Natural killer cell (primary cell): Measurements from ENCODE around the gene MTRR. TPM values are rescaled to one million over a fixed set of nuclear protein-coding genes. Genes with fewer than 3 reads are reported as not detected.

Source experiments
- ATAC-seq, 3 donors: fragments of 150-1000 bp in 2 of 3; fragments of 200-7000 bp in 1 of 3; cut with Tn5 transposase; 1 replicate in 1 of 3; 2 replicates in 2 of 3; pipeline ENCODE4 v1.10.0; 2021; ENCODE audit warnings: mild to moderate bottlenecking in 2 of 3, moderate library complexity in 2 of 3
- DNase-seq, 2 donors: peaks; one replicate each; pipeline versions ENCODE4 v3.0.0 to v3.0.0-alpha.2; 2013 to 2021; ENCODE audit warnings: mixed read lengths in 1 of 2
- H3K27ac ChIP-seq: one replicate; pipeline ENCODE4 v1.5.1; 2013; ENCODE audit warnings: mild to moderate bottlenecking, low read length
- H3K27me3 ChIP-seq: one replicate; pipeline ENCODE4 v1.6.1; 2013; ENCODE audit warnings: low read length; ENCODE audit not compliant: control insufficient read depth, insufficient read depth
- H3K36me3 ChIP-seq: one replicate; pipeline ENCODE4 v1.6.1; 2013; ENCODE audit warnings: low read length; ENCODE audit not compliant: control insufficient read depth, insufficient read depth
- H3K4me1 ChIP-seq: one replicate; pipeline ENCODE4 v1.6.1; 2013; ENCODE audit warnings: low read length; ENCODE audit not compliant: control insufficient read depth, insufficient read depth
- H3K4me3 ChIP-seq: one replicate; pipeline ENCODE4 v1.5.1; 2013; ENCODE audit warnings: low read length
- H3K9me3 ChIP-seq: one replicate; pipeline ENCODE4 v1.6.1; 2013; ENCODE audit warnings: low read length; ENCODE audit not compliant: control insufficient read depth, insufficient read depth
- H3K27ac Mint-ChIP-seq, 2 donors: one replicate each; pipeline ENCODE4 v1.8.0; 2022; ENCODE audit warnings: mild to moderate bottlenecking in 2 of 2, mixed read lengths in 2 of 2, moderate library complexity in 1 of 2
- H3K27me3 Mint-ChIP-seq, 2 donors: one replicate each; pipeline ENCODE4 v1.8.0; 2022; ENCODE audit warnings: low read depth in 2 of 2, mixed read lengths in 2 of 2
- H3K36me3 Mint-ChIP-seq: one replicate; pipeline ENCODE4 v1.8.0; 2022; ENCODE audit warnings: mixed read lengths
- H3K4me1 Mint-ChIP-seq, 2 donors: one replicate each; pipeline ENCODE4 v1.8.0; 2022; ENCODE audit warnings: mixed read lengths in 2 of 2
- H3K4me3 Mint-ChIP-seq: one replicate; pipeline ENCODE4 v1.8.0; 2022; ENCODE audit warnings: mild to moderate bottlenecking, moderate library complexity, mixed read lengths
- H3K9me3 Mint-ChIP-seq, 2 donors: one replicate each; pipeline ENCODE4 v1.8.0; 2022; ENCODE audit warnings: mixed read lengths in 2 of 2
- WGBS: methylation state at CpG from one replicate; pipeline ENCODE4 v1.1.7; 2013; ENCODE audit warnings: missing lambda C conversion rate; ENCODE audit not compliant: insufficient coverage; 5-methylcytosine and 5-hydroxymethylcytosine counted together
- intact Hi-C: fragments of 100-400 bp; cut with micrococcal nuclease; formaldehyde crosslinking; loops from one replicate; pipeline ENCODE4 v1.14.2; 2022
- total RNA-seq, 4 donors: library from RNA; stranded (reverse); fragments of 120-200 nt in 1 of 4; gene quantifications; one replicate each; pipeline versions ENCODE4 v1.2.3 to v1.2.4, GENCODE V29; 2013 to 2022
- TF ChIP-seq, protein P1 (sequence below): fragments of 200-600 bp; IDR thresholded peaks from one replicate; pipeline ENCODE4 v1.8.0; 2022; ENCODE audit warnings: antibody characterized with exemption

Gene MTRR
- total RNA-seq, 3 donors from 2014 or later (not counting 1 experiment from before 2014, with no cell fraction given) = 55.7 to 78.4 (median 69.9) TPM

DNA sequence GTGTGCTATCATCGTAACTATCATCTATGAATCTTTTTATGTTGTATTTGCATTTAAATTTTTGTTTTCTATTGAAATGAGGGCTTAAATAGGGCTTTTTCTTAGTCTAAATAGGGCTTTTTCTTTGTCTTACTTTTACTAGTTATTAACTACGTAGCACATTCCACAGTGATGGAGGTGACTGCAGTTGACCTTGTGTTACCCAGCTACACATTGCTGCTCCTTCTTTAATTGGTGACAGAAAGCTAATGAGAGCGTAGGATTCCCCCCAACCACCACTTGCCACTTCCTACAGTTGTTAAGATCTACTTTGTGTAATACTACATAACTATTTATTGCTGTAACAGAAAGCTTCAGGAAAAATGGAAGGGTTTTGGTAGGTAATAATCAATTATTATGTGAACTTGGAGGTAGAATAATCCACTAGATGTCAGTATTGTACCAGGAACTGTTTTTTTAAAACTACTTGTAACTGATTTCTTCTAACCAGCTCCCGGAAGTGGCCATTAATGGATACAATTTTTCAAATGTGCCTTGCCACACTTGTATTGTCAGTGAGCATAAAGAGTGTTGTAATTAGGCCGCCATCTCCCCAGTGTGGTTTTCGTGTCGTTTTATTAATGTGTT is 18.0 kb downstream of the MTRR start:
- TF ChIP-seq, protein P1, sequence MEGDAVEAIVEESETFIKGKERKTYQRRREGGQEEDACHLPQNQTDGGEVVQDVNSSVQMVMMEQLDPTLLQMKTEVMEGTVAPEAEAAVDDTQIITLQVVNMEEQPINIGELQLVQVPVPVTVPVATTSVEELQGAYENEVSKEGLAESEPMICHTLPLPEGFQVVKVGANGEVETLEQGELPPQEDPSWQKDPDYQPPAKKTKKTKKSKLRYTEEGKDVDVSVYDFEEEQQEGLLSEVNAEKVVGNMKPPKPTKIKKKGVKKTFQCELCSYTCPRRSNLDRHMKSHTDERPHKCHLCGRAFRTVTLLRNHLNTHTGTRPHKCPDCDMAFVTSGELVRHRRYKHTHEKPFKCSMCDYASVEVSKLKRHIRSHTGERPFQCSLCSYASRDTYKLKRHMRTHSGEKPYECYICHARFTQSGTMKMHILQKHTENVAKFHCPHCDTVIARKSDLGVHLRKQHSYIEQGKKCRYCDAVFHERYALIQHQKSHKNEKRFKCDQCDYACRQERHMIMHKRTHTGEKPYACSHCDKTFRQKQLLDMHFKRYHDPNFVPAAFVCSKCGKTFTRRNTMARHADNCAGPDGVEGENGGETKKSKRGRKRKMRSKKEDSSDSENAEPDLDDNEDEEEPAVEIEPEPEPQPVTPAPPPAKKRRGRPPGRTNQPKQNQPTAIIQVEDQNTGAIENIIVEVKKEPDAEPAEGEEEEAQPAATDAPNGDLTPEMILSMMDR = peak; percentile 50
- peak overlapping the region in 1 of 2 donors; percentile 73 for H3K27ac Mint-ChIP-seq
- WGBS = 70% methylated on average over 4 of the region's 7 CpGs
- H3K4me1 Mint-ChIP-seq = peaks cover 8 to 9% of the 10 kb centered on the region in 2 donors
- H3K36me3 Mint-ChIP-seq = peaks cover 17% of the 10 kb centered on the region
- intact Hi-C loops = no loop called here
- H3K4me3 Mint-ChIP-seq = no peak overlapping the region
- H3K4me3 ChIP-seq = no peak overlapping the region
- H3K27ac ChIP-seq = no peak overlapping the region
- no peaks in the 10 kb centered on the region for H3K27me3 Mint-ChIP-seq
- peak in 2 of 3 donors; percentile 36 to 57 for ATAC-seq
- H3K9me3 ChIP-seq = no peaks in the 10 kb centered on the region
- H3K27me3 ChIP-seq = no peaks in the 10 kb centered on the region
- no peaks in the 10 kb centered on the region for H3K9me3 Mint-ChIP-seq
- H3K4me1 ChIP-seq = no peaks in the 10 kb centered on the region
- DNase-seq = peak in 1 of 2 donors; percentile 61
- H3K36me3 ChIP-seq = peaks cover 69% of the 10 kb centered on the region

DNA sequence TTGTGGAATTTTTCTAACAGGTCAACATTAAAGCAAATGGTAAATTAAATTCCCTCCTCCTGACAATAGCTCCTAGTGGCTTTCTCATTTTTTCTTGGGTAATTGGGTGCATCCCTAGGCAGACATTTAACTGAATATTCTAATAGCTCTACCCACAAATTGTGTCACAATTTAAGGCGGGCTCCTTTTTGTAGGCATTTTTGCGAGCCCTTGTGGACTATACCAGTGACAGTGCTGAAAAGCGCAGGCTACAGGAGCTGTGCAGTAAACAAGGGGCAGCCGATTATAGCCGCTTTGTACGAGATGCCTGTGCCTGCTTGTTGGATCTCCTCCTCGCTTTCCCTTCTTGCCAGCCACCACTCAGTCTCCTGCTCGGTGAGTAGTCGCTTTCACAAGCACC is 20.0 kb downstream of the MTRR start:
- Mint-ChIP-seq H3K27ac (no peak overlapping the region), H3K4me1 (peaks cover 6 to 8% of the 10 kb centered on the region in 2 donors), H3K9me3 (no peaks in the 10 kb centered on the region), H3K27me3 (no peaks in the 10 kb centered on the region), H3K4me3 (no peak overlapping the region), H3K36me3 (peaks cover 36% of the 10 kb centered on the region)
- Histone ChIP-seq H3K27me3 (no peaks in the 10 kb centered on the region), H3K36me3 (peaks cover 71% of the 10 kb centered on the region), H3K4me1 (no peaks in the 10 kb centered on the region), H3K27ac (no peak overlapping the region), H3K9me3 (no peaks in the 10 kb centered on the region), H3K4me3 (no peak overlapping the region)
- WGBS = 94% methylated on average over 9 of the region's 9 CpGs
- TF ChIP-seq, protein P1 = no peak
- ATAC-seq = no peak
- intact Hi-C loops = no loop called here
- DNase-seq = no peak

DNA sequence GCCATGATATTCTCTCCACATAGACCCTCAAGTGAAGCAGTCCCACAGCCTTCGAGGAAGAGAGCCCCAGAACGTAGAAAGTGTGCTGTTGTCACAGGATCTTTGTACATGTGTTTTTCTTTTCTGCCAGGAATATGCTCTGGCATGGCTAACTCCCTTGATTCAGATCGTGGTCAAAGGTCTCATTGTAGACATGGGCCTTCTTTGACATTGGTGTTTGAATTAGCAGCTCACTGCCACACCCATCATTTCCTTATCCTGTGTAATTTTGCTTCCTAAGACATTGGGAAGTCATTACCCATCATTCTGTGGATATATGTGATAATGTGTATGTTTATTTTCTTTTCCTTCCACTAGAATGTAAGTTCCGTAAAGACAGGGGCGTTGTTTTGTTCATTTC is 25.5 kb downstream of the MTRR start:
- TF ChIP-seq, protein P1 = no peak
- Mint-ChIP-seq H3K27me3 (no peaks in the 10 kb centered on the region), H3K27ac (no peak overlapping the region), H3K9me3 (no peaks in the 10 kb centered on the region), H3K4me1 (no peaks in the 10 kb centered on the region), H3K36me3 (peaks cover 51% of the 10 kb centered on the region), H3K4me3 (no peak overlapping the region)
- DNase-seq (no peak), ATAC-seq (no peak)
- intact Hi-C loops = no loop called here
- H3K36me3 ChIP-seq = peaks cover 89% of the 10 kb centered on the region
- H3K27ac ChIP-seq = no peak overlapping the region
- no peaks in the 10 kb centered on the region for H3K9me3 ChIP-seq
- no peaks in the 10 kb centered on the region for H3K27me3 ChIP-seq
- no peak overlapping the region for H3K4me3 ChIP-seq
- H3K4me1 ChIP-seq = no peaks in the 10 kb centered on the region
- WGBS = 95% methylated on average over 5 of the region's 5 CpGs

DNA sequence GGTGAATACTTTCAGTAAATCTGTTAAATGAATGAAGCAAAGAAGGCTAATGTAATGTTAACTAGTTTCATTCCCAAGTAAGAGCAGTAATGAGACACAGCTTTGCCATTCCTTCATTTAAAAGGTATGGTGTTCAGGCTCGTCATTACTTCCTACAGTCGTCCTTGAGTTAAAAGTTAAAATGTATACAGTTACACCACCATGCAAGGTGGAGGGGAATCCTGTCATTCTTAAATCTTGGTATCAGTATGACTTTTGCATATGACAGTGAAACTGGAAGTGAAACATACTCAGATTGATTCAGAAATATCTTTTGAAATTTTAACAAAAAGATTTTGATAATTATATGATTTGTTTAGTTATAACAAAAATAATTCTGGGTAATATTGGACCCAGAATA is 25.9 kb downstream of the MTRR start:
- WGBS = no CpG with 5 or more reads among the region's 2 CpGs
- intact Hi-C loops = no loop called here
- H3K36me3 ChIP-seq = peaks cover 88% of the 10 kb centered on the region
- ATAC-seq (no peak), DNase-seq (no peak)
- H3K4me1 ChIP-seq = no peaks in the 10 kb centered on the region
- Mint-ChIP-seq H3K27ac (no peak overlapping the region), H3K27me3 (no peaks in the 10 kb centered on the region), H3K4me3 (no peak overlapping the region), H3K36me3 (peaks cover 52% of the 10 kb centered on the region), H3K9me3 (no peaks in the 10 kb centered on the region), H3K4me1 (no peaks in the 10 kb centered on the region)
- TF ChIP-seq, protein P1 = no peak
- no peaks in the 10 kb centered on the region for H3K9me3 ChIP-seq
- H3K27ac ChIP-seq = no peak overlapping the region
- H3K4me3 ChIP-seq = no peak overlapping the region
- H3K27me3 ChIP-seq = no peaks in the 10 kb centered on the region
